ENCODE results near the gene ARPC5L.

- TF ChIP-seq, protein P1, sequence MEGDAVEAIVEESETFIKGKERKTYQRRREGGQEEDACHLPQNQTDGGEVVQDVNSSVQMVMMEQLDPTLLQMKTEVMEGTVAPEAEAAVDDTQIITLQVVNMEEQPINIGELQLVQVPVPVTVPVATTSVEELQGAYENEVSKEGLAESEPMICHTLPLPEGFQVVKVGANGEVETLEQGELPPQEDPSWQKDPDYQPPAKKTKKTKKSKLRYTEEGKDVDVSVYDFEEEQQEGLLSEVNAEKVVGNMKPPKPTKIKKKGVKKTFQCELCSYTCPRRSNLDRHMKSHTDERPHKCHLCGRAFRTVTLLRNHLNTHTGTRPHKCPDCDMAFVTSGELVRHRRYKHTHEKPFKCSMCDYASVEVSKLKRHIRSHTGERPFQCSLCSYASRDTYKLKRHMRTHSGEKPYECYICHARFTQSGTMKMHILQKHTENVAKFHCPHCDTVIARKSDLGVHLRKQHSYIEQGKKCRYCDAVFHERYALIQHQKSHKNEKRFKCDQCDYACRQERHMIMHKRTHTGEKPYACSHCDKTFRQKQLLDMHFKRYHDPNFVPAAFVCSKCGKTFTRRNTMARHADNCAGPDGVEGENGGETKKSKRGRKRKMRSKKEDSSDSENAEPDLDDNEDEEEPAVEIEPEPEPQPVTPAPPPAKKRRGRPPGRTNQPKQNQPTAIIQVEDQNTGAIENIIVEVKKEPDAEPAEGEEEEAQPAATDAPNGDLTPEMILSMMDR (IDR thresholded peaks at IDR 0.05; ENCODE audit: poor library complexity), result no peak
- TF ChIP-seq EZH2 (IDR thresholded peaks at IDR 0.05; ENCODE audit: borderline replicate concordance), result no peak
Measured at GRCh38 chr9:124815601-124816000, 46.3 kb upstream of the ARPC5L start.
